OCI-LY3 (cell line): ENCODE data around the gene COX17.

ENCODE experiments used
- H2AFZ ChIP-seq: fragments of 200-600, 300-600 bp; shearing (Covaris generic); 2 replicates; pipeline ENCODE4 v1.6.0; 2014; ENCODE audit warnings: antibody characterized with exemption, low read depth, low read length
- H3K27ac ChIP-seq: fragments of 200-600, 300-600 bp; sonication (generic); 2 replicates; pipeline ENCODE4 v1.5.1; 2014; ENCODE audit warnings: mild to moderate bottlenecking, low read length, moderate library complexity, mixed read lengths
- H3K27me3 ChIP-seq: fragments of 200-600, 300-600 bp; sonication (generic); 2 replicates; pipeline ENCODE4 v1.6.1; 2014; ENCODE audit warnings: low read depth, low read length, mixed read lengths
- H3K36me3 ChIP-seq: fragments of 200-600, 300-600 bp; sonication (generic); replicated peaks from 2 replicates; pipeline ENCODE3; 2014; ENCODE audit warnings: low read depth, low read length, mixed read lengths
- H3K4me1 ChIP-seq: fragments of 300-600, 200-600 bp; sonication (generic); 2 replicates; pipeline ENCODE4 v1.6.1; 2014; ENCODE audit warnings: low read length, mixed read lengths
- H3K4me2 ChIP-seq: fragments of 200-600, 300-600 bp; sonication (generic); 2 replicates; pipeline ENCODE4 v1.6.1; 2014; ENCODE audit warnings: low read length, mixed read lengths
- H3K4me3 ChIP-seq: fragments of 300-600, 200-600 bp; sonication (generic); 2 replicates; pipeline ENCODE4 v1.5.1; 2014; ENCODE audit warnings: antibody characterized with exemption, mild to moderate bottlenecking, low read length, moderate library complexity
- H3K79me2 ChIP-seq: fragments of 300-600, 200-600 bp; shearing (Covaris generic); 2 replicates; pipeline ENCODE4 v1.6.1; 2014; ENCODE audit warnings: mild to moderate bottlenecking, low read length, mixed read lengths
- H3K9ac ChIP-seq: fragments of 300-600, 200-600 bp; shearing (Covaris generic); 2 replicates; pipeline ENCODE4 v1.6.0; 2014; ENCODE audit warnings: mild to moderate bottlenecking, low read length, moderate library complexity
- H3K9me3 ChIP-seq: fragments of 200-600, 300-600 bp; shearing (Covaris generic); 2 replicates; pipeline ENCODE4 v1.6.1; 2014; ENCODE audit warnings: low read length, mixed read lengths; ENCODE audit not compliant: insufficient read depth
- H4K20me1 ChIP-seq: fragments of 200-600, 300-600 bp; sonication (generic); 2 replicates; pipeline ENCODE4 v1.6.1; 2016; ENCODE audit warnings: low read length, mixed read lengths; ENCODE audit not compliant: insufficient read depth
- CTCF ChIP-seq: fragments of 200-600, 300-600 bp; sonication (generic); IDR thresholded peaks from 2 replicates; pipeline ENCODE4 v1.5.1; 2014; ENCODE audit warnings: antibody characterized with exemption, low read length, low read depth
- EZH2phosphoT487 ChIP-seq: fragments of 200-600 bp; shearing (Covaris generic); IDR thresholded peaks from 2 replicates; pipeline ENCODE4 v1.6.1; 2018; ENCODE audit warnings: antibody characterized with exemption, mixed run types, low read depth

COX17 gene

GRCh38 chr3:119676771-119677640, at the start of gene COX17:
TSS of gene COX17 (minus strand) at chr3:119677406. CDS start at chr3:119677310, 96 bp downstream.
- Histone ChIP-seq H3K4me3 (peak within 1 kb of the TSS; percentile 97), H3K4me2 (peak within 1 kb of the TSS; percentile 91), H3K9ac (peak within 1 kb of the TSS; percentile 96), H3K79me2 (peaks cover 40% of the 10 kb centered on the region), H3K27me3 (no peaks in the 10 kb centered on the region), H3K4me1 (peaks cover 23% of the 10 kb centered on the region), H3K27ac (peak within 1 kb of the TSS; percentile 92), H3K36me3 (peaks cover 34% of the 10 kb centered on the region), H3K9me3 (no peaks in the 10 kb centered on the region), H4K20me1 (no peaks in the 10 kb centered on the region), H2AFZ (peak within 1 kb of the TSS; percentile 20)
- TF ChIP-seq CTCF (no peak), EZH2phosphoT487 (no peak)

- Histone ChIP-seq H3K9me3 (no peaks in the 10 kb centered on the region), H3K79me2 (no peaks in the 10 kb centered on the region), H3K9ac (no peak overlapping the region), H3K36me3 (no peaks in the 10 kb centered on the region), H2AFZ (no peak overlapping the region), H3K4me2 (no peak overlapping the region), H3K27me3 (no peaks in the 10 kb centered on the region), H3K27ac (no peak overlapping the region), H3K4me3 (no peak overlapping the region), H4K20me1 (no peaks in the 10 kb centered on the region), H3K4me1 (peaks cover 8% of the 10 kb centered on the region)
- TF ChIP-seq CTCF (no peak), EZH2phosphoT487 (no peak)
These were observed 49.7 kb upstream of the COX17 start for GRCh38 chr3:119726909-119727308.

- Histone ChIP-seq H2AFZ (peak overlapping the region; percentile 56; the same call in 1 of the 2 replicates), H3K4me3 (no peak overlapping the region), H3K27me3 (no peaks in the 10 kb centered on the region), H3K27ac (no peak overlapping the region), H4K20me1 (no peaks in the 10 kb centered on the region), H3K4me2 (peak overlapping the region; percentile 1; the same call in 1 of the 2 replicates), H3K9ac (no peak overlapping the region), H3K9me3 (no peaks in the 10 kb centered on the region), H3K79me2 (no peaks in the 10 kb centered on the region), H3K36me3 (no peaks in the 10 kb centered on the region), H3K4me1 (peaks cover 8% of the 10 kb centered on the region)
- TF ChIP-seq CTCF (no peak), EZH2phosphoT487 (no peak)
These were observed 45.8 kb upstream of the COX17 start for GRCh38 chr3:119723022-119723421.

GRCh38 chr3:119717520-119717919, 40.3 kb upstream of the COX17 start:
- Histone ChIP-seq H3K36me3 (peaks cover 7% of the 10 kb centered on the region), H3K79me2 (no peaks in the 10 kb centered on the region), H3K4me3 (no peak overlapping the region), H3K27me3 (no peaks in the 10 kb centered on the region), H3K9ac (no peak overlapping the region), H2AFZ (no peak overlapping the region), H3K4me1 (peaks cover 14% of the 10 kb centered on the region), H3K4me2 (no peak overlapping the region), H3K9me3 (no peaks in the 10 kb centered on the region), H3K27ac (no peak overlapping the region), H4K20me1 (no peaks in the 10 kb centered on the region)
- TF ChIP-seq CTCF (no peak), EZH2phosphoT487 (no peak)
